GM19324 (cell line): ENCODE results near the gene DCXR.
A peak's percentile ranks its signal among the peaks of the same experiment; 100 is the strongest.

Experiments used
- ATAC-seq: cut with Tn5 transposase; IDR thresholded peaks from one replicate; pipeline ENCODE4 v1.9.1; 2021; ENCODE audit warnings: mild to moderate bottlenecking, moderate library complexity; ENCODE audit not compliant: unreplicated experiment, low FRiP score

DCXR gene

GRCh38 chr17:82056729-82057621 lies 19.5 kb upstream of the DCXR start:
- ATAC-seq = no peak

- no peak for ATAC-seq
Measured at GRCh38 chr17:82055965-82056728, 18.6 kb upstream of the DCXR start.

DNA sequence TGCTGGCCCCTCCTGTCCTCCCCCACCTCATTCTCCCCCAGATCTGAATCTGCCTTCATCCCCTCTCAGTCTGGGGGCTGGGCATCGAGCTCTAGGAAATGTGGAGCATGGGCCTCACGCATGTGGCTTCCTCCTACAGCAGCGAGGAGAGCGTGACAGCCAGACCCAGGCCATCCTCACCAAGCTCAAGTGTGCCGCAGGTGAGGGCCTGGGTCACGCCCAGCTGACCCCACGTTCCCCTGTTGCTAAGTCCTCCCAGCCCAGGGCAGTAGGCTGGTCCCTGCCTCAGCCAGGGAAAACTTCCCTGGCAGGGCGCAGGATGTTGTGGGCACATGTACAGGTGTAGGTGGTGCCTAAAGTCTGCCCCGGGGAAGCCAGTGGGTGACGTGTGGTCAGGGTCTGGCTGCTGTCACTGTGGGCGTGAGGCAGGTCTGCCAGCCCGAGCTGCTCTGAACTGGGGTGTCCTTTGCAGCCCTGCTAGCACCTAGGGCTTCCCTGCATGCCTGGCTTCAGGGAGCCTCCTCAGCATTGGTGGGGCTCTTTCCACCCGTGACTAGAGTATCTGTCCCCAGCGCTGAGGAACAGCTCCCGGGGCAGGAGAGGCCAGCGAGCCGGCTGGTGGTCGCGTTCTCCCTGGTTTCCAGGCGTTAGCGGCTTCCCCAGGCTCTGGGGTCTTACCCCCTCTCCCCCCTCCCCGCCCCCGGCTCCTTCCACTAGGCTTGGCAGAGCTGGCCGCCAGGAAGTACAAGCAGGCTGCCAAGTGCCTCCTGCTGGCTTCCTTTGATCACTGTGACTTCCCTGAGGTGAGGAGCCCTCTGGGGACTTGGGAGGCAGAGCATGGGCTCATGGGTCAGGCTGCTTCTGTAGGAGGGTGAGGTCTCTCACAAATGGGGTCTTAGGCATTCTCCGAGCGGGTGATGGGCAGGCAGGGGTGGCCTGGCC lies 17.8 kb upstream of the DCXR start:
- ATAC-seq = no peak

GRCh38 chr17:82054351-82055022 lies 17.0 kb upstream of the DCXR start:
- no peak for ATAC-seq

GRCh38 chr17:82053556-82054263 lies 16.2 kb upstream of the DCXR start:
- no peak for ATAC-seq

DNA sequence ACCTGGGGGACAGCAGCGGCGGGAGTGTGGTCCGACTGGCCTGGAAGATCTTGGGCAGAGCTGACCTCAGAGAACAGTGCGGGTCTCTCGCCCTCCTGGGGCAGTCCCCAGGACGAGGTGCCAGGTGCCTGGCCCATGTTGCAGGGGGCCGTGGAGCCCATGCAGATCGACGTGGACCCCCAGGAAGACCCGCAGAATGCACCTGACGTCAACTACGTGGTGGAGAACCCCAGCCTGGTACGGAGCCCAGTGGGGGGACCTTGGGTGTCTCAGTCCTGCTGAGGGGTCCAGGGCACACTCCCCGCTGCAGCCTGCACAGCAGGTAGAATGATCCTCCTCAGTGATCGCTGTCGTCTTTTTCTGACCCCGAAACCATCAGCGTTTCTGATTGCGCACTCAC lies 15.6 kb upstream of the DCXR start:
- no peak for ATAC-seq

GRCh38 chr17:82052638-82053059 lies 15.2 kb upstream of the DCXR start:
- ATAC-seq = no peak

DNA sequence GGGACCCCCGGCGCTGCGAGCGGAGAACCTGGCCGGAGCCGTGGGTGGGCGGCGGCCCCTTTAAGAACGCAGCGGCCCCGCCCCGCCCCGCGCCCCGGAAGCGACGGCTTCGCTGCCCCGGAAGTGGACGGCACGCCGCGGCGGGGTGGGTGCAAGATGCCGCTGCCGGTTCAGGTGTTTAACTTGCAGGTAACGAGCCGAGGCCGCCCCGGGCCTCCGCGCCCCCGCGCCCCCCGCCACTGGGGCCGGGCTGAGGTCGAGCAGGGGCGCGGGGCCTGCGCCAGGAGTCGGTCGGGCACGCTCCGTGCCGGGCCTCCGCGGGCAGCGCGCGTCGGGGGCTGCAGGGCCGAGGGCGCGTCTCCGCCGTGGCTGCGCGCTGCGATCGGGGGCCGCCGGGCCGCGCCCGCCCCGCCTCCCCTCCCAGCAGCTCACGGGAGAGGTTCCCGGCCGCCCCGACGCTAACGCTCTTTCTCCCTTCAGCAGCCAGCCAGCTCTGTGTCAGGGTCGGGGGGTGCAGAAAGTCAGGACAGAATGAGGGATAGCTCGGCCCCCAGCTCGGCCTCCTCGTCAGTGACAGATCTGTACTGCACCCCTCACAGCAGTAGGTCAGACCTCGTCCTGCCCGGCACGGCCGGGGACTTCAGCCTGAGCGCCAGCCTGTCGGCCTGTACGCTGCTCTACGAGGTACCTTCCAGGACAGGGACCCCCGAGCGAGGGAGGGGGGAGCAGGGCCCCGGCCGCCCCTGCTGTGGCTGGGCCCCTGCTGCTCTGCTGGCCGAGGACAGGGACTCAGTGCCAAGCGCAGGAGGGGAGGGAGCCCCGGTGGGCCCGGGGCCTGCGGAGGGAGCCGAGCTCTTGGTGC lies 14.5 kb upstream of the DCXR start, which contains the start of the genes GPS1 and RFNG:
Gene GPS1 (plus strand): TSS at position 123 of the 862 bp plus-strand sequence. CDS start 34 bp downstream, at position 157.
Gene RFNG (minus strand): TSS at position 36 of the 862 bp plus-strand sequence. CDS start 45 bp downstream, outside the sequence.
- peak; percentile 49 for ATAC-seq

GRCh38 chr17:82050761-82051641 lies 13.5 kb upstream of the DCXR start:
- ATAC-seq = peak; percentile 8

GRCh38 chr17:82050152-82050760 lies 12.8 kb upstream of the DCXR start:
- no peak for ATAC-seq

GRCh38 chr17:82049521-82049971 lies 12.0 kb upstream of the DCXR start:
- ATAC-seq = no peak

DNA sequence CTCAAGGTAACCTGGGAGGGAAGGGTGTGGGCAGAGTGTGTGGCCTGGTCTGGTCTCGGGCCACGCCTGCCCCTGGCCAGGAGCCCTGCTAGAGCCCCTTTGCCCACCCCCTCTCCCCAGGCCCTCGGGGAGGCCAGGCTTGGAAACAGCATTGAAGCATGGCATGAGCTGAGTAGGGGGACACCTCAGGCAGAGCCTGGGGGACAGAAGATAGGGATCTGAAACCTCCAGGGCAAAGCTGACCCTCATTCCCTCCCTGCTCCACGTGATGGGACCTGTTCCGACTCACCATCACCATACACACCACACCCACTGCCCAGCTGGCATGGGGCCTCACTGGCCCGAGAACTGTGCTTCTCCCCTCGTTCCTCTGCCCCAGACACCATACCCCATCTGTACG lies 11.6 kb upstream of the DCXR start:
- ATAC-seq = no peak

DNA sequence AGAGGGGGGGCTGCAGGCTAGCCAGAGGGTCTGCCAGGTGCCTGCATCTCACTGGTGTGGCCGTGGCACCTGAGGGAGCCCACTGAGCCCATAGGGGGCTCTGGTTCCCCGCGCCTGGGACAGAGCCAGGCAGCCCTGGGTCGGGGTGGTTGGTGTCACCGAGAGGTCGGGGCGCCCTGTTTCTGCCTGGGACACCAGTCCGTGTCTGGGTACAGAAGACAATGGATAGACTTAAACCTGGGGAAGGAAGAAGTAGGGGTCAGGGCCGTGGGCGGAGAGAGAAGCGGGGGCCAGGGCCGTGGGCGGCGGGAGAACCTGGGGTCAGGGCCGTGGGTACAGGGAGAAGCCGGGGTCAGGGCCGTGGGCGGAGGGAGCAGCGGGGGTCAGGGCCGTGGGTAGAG lies 11.1 kb upstream of the DCXR start:
- no peak for ATAC-seq

DNA sequence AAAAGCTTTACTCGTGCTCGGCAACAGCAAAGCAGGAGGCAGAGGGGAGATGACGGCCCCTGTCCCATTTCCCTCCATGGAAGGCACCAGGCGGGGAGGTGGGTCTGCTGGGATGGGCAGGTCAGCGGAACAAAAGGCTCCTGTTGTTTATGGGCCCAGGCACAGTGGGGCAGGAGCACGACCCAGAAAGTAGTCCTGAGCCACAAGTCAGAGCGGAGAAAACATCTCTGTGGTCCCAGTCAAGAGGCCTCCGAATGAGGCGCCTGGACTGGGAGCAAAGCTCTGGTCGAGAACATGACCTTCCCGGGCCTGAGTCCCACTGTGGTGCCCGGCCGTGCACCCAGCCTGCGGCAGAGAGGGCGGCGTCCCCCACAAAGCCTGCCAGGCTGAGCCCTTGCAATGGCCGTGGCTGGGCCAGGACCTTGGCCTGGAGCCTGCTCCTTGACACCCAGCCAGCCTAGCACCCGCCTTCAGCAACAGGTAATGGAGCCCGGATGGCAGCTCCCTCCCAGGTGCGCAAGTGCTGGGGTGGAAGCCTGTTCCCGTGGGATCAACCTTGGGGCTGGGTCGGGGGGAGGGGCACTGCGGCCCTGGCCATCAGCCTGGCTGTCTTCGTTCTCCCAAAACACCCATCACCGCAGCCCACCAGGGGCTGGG lies 10.5 kb upstream of the DCXR start:
- ATAC-seq = no peak

DNA sequence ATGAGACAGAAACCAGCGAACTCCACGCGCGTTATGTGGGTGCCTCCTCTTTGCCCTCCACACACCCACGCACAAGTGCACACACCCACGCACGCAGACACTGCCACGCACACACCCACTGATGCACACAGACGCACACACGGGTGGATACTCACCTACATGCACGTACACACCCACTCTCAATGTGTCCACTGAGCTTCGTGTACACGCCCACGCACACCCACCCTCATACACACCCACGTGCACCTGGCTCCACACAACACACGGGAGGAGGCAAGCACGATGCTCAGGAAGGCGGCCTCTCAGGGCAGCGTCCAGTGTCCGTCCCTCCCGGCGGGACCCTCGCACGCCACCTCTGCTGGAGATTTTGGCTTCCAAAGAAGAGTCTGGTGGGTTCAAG lies 9.9 kb upstream of the DCXR start:
- no peak for ATAC-seq

DNA sequence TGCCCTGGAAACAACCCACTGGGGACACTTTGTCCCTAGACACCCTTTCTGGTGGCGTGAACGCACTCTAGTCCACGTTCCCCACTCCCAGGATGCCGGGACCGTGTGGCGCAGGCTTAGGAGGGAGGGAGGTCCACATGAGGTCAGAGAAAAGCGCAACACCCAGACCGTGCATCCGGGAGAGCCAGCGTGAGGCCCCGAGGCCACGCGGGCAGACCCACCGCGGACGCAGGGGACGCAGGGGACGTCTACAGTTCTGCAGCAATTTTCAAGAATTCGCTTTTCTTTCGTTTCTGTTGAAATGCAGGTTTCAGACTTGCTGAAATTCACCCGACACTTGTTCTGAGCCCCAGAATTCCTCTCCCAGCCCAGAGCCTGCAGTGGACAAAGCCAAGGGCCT lies 9.4 kb upstream of the DCXR start:
- no peak for ATAC-seq
